Epithelial cell of esophagus (primary cell): ENCODE data around the gene LRRC52.

ENCODE experiments used
- DNase-seq: peaks from one replicate; pipeline ENCODE4 v3.0.0; 2010; ENCODE audit warnings: low read depth
- H3K4me3 ChIP-seq: 2 replicates; pipeline ENCODE4 v1.5.1; 2011; ENCODE audit warnings: mild to moderate bottlenecking, low read length, control low read depth
- TF ChIP-seq, protein P1 (sequence below): IDR thresholded peaks from 2 replicates; pipeline ENCODE4 v1.5.1; 2011; ENCODE audit warnings: low read depth, mild to moderate bottlenecking, low read length, control low read depth, inconsistent platforms; ENCODE audit not compliant: insufficient read depth; ENCODE audit errors: missing control alignments

Gene LRRC52

DNA sequence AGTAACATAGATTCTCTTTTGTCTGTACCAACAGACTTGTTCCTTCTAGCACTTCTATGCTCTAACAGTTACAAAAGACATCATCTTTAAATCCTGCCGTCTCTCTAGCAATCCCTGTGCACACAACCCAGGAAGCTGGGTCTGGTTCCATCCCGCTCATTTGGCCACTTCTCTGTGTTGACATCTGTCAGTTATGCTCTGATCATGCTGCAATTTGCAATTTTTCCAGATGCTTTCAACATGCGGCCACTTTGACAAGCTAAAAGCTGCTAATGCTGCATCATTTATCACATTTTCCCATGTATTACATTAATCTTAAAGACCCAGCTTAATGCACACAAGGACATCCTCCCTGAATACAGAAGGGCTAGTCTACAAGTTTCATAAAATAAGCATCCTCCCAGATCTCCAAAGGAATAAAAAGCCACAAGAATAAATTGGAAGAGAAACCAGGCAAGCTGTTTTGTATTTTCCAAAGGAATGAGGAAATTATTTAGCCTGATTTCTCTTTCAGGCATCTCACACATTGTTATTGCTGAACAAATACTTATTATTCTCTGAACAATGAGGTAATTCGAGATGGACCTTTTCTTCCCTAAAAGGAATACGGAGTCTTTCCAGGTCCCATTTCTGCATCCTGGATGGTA is 19.0 kb upstream of the LRRC52 start:
- no peak for DNase-seq
- TF ChIP-seq, protein P1, sequence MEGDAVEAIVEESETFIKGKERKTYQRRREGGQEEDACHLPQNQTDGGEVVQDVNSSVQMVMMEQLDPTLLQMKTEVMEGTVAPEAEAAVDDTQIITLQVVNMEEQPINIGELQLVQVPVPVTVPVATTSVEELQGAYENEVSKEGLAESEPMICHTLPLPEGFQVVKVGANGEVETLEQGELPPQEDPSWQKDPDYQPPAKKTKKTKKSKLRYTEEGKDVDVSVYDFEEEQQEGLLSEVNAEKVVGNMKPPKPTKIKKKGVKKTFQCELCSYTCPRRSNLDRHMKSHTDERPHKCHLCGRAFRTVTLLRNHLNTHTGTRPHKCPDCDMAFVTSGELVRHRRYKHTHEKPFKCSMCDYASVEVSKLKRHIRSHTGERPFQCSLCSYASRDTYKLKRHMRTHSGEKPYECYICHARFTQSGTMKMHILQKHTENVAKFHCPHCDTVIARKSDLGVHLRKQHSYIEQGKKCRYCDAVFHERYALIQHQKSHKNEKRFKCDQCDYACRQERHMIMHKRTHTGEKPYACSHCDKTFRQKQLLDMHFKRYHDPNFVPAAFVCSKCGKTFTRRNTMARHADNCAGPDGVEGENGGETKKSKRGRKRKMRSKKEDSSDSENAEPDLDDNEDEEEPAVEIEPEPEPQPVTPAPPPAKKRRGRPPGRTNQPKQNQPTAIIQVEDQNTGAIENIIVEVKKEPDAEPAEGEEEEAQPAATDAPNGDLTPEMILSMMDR = no peak
- H3K4me3 ChIP-seq = no peak overlapping the region

DNA sequence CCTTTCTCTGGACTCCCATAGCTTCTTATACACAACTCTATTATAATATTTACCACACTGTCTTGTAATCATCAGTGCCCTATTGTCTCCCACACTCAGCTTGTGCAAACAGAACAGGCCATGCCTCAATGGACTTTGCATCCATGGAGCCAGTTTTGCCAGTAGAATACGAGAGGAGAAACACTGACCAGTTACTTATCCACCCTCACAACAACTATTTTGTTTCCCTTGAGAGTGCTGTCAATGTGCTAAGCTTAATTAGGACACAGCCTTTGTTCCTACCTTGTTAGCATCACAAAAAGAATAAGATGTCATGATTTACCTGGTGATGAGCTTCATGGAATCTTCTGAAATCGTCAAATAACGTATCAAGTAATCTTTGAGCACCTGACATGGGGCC is 18.1 kb upstream of the LRRC52 start:
- H3K4me3 ChIP-seq = no peak overlapping the region
- TF ChIP-seq, protein P1 = no peak
- DNase-seq = no peak

DNA sequence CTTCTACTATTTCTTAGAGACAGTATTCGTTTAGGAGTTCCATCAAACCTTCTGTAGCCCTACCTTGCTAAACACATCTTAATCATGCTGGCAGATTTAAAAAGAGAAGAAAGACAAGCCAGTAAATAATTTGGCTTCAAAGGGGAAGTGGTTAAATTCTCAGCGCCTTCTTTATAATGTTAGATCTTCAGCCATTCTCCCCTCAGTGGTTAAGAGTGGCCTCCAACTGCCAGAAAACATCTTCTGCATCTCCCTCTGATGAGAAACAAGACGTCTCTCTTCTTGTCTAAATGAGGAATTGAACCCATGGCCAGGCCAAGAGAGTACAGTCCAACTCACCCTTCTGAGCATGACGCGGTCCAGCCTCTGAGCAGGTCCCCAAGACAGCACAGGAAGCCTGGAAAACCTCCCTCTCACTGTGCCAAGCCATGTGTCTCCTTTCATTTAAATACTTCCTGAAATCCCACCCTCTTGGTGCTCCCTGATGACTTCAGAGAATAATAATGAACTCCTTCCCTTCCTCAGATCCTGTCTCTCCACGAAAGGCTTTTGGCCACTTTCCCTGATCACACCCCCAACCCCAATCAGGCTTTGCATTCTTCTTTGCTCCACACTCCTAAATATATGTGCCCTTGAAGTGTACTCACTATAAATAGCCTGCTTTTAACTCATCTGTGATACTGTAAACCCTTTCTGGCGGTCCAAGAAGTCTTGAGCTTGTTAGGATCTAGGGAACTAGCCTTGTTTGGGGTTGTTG is 16.4 kb upstream of the LRRC52 start:
- no peak for DNase-seq
- no peak overlapping the region for H3K4me3 ChIP-seq
- TF ChIP-seq, protein P1 = no peak

DNA sequence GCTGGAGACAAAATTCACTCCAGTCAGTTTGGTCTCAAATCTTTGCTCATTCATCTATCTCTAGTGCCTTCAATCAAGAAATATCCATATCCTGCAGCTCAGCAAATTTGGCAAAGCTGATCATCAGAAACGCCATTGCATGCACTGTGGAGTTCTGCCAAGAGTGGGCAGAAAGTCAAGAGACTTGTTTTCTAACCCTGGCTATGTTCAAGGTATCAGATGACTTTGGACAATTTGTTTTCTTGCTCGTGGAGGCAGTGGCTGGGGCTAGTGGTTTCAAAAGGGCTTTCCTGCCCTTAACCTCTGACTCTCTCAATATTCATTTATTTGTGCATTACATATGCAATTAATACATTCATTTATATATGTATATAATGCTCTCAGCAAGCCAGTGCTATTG is 12.8 kb upstream of the LRRC52 start:
- no peak for DNase-seq
- H3K4me3 ChIP-seq = no peak overlapping the region
- TF ChIP-seq, protein P1 = no peak

DNA sequence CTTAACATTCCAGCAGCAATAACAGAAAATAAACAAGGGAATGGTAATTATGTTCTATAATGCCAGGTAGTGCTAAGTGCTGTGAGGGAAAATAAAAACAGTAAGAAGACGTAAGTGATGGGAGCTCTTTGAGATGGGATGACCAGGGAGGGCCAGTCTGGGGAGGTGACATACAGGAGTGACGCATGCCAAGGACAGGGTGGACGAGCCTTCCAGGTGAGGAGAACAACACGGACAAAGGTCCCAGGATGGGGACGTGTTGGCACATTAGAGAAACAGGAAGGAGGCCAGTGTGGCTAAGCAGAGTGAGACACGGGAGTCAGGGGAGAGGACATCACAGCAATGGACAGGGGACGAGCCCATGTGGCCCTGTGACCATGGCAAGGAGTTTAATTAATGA is 11.7 kb upstream of the LRRC52 start:
- TF ChIP-seq, protein P1 = no peak
- no peak for DNase-seq
- no peak overlapping the region for H3K4me3 ChIP-seq

DNA sequence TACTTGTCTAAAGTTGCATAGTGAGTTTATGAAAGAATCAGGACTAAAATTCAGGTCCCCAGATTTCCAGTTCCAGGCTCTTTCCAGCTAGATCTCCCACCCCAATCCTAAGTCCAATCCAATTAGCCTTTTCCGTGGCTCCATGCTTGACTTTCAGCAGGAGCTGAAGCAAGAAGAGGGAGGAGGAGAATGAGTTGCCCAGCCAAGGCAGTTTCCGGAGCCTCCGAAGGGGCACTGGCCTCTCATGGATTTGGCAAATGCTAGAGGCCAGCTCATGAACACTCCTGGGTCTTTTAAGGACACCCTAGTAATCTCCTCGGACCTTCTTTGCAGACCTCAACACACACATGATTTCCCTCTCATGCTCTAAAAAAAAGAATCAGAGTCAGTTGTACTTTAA is 10.5 kb upstream of the LRRC52 start:
- H3K4me3 ChIP-seq = no peak overlapping the region
- no peak for DNase-seq
- TF ChIP-seq, protein P1 = no peak
